ENCODE data around the gene UBAP2.

Gene UBAP2

DNA sequence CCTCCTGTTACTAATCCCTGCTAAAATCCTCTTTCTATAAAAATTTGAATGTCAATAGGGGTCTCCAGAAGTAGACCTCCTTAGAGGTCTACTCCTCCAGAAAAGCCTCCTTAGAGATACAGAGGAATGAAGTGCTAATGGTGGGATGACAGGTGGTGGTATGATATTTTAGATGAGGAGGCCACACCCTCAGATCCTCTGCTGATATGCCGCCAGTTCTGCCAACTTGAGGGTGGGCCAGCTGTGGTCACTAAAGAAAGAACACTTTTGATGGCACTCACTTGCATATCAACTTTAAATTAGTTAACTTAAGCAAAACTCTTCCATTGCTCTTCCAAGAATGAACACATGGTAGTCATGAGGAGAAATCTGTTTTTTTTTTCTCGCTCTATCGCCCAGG is 16.9 kb upstream of the UBAP2 start:
- Histone ChIP-seq H3K27ac (no peak overlapping the region), H3K9me3 (no peaks in the 10 kb centered on the region), H3K36me3 (no peaks in the 10 kb centered on the region), H3K27me3 (no peaks in the 10 kb centered on the region), H3K4me3 (ENCODE audit: low read depth in 1 of 2, low read length in 1 of 2) (no peak overlapping the region), H3K4me1 (ENCODE audit: control insufficient read depth in 1 of 2, insufficient read depth in 1 of 2, low read depth in 1 of 2, low read length in 1 of 2) (no peaks in the 10 kb centered on the region)
- TF ChIP-seq, protein P1, sequence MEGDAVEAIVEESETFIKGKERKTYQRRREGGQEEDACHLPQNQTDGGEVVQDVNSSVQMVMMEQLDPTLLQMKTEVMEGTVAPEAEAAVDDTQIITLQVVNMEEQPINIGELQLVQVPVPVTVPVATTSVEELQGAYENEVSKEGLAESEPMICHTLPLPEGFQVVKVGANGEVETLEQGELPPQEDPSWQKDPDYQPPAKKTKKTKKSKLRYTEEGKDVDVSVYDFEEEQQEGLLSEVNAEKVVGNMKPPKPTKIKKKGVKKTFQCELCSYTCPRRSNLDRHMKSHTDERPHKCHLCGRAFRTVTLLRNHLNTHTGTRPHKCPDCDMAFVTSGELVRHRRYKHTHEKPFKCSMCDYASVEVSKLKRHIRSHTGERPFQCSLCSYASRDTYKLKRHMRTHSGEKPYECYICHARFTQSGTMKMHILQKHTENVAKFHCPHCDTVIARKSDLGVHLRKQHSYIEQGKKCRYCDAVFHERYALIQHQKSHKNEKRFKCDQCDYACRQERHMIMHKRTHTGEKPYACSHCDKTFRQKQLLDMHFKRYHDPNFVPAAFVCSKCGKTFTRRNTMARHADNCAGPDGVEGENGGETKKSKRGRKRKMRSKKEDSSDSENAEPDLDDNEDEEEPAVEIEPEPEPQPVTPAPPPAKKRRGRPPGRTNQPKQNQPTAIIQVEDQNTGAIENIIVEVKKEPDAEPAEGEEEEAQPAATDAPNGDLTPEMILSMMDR (IDR thresholded peaks at IDR 0.05) = no peak

DNA sequence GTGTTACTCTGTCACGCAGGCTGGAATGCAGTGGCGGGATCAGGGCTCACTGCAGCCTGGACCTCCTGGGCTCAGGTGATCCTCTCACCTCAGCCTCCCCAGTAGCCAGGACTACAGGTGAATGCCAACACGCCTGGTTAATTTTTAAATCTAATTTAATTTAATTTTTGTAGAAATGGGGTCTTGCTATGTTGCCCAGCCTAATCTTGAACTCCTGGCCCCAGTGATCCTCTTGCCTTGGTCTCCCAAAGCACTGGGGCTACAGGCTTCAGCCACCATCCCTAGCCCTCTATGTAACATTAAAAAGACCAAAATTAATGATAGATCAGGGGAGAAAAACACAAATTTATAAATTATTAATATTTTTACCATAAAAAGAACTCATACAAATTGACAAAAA is 11.3 kb upstream of the UBAP2 start:
- no peak overlapping the region for H3K27ac ChIP-seq
- no peaks in the 10 kb centered on the region for H3K36me3 ChIP-seq
- H3K4me3 ChIP-seq (ENCODE audit: low read depth in 1 of 2, low read length in 1 of 2) = no peak overlapping the region
- TF ChIP-seq, protein P1 (IDR thresholded peaks at IDR 0.05) = no peak
- H3K27me3 ChIP-seq = no peaks in the 10 kb centered on the region
- H3K9me3 ChIP-seq = no peaks in the 10 kb centered on the region
- no peaks in the 10 kb centered on the region for H3K4me1 ChIP-seq (ENCODE audit: control insufficient read depth in 1 of 2, insufficient read depth in 1 of 2, low read depth in 1 of 2, low read length in 1 of 2)

DNA sequence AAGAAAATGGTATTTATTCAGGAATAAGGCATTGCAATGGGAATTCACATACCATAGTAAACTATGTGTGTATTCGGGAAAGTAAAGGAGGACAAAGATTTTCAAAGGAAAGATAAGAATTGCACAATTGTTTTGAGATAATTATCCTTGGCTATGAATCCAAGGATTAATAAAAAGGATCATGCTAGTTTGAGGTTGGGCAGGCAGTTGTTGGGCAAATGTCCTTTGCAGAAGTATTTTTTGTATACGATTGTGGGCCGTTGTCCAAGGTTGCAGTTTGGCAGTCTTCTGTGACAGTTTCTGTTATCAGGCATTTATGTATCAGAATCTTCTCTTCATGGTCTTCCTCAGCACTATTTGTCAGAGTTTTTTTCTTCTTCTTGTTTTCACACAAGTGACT is 10.6 kb upstream of the UBAP2 start:
- H3K27ac ChIP-seq = no peak overlapping the region
- no peak overlapping the region for H3K4me3 ChIP-seq (ENCODE audit: low read depth in 1 of 2, low read length in 1 of 2)
- H3K4me1 ChIP-seq (ENCODE audit: control insufficient read depth in 1 of 2, insufficient read depth in 1 of 2, low read depth in 1 of 2, low read length in 1 of 2) = no peaks in the 10 kb centered on the region
- no peaks in the 10 kb centered on the region for H3K36me3 ChIP-seq
- TF ChIP-seq, protein P1 (IDR thresholded peaks at IDR 0.05) = no peak
- no peaks in the 10 kb centered on the region for H3K27me3 ChIP-seq
- no peaks in the 10 kb centered on the region for H3K9me3 ChIP-seq

DNA sequence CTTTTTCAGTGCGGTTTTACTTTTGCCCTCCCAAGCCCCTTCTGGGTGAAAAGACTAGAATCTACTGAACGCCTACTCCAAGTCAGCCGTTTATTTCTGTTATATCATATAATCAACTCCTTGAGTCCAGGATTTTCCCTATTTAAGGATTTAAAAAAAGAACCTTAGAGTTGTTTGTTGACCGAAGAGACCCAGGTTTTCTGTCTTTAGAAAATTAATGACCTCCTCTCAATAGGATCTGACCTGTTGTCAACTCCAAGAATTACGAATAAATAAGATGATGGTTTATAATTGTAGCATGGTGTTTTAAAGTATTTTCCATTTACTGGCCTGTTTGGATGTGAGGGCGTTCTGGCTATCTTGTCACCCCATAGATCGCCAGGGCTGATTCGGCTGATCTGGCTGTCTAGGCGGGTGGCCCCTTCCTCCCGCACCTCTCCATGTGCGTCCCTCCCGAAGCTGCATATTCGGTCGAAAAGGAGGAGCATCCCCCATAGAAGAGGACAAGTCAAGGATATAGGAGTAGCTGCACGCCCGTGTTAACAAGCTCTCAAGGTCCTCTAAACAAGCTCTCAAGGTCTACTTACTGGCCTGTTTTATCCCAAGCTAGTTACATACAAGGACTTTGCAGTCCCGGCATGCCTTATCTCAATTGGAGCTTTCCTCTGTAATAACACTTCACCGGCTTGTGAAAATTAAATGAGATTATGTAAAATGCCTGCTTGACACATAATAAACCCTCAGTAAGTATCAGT is 1.1 kb upstream of the UBAP2 start:
- Histone ChIP-seq H3K9me3 (no peaks in the 10 kb centered on the region), H3K4me3 (ENCODE audit: low read depth in 1 of 2, low read length in 1 of 2) (peak overlapping the region; percentile 100), H3K27ac (peak overlapping the region; percentile 89), H3K27me3 (no peaks in the 10 kb centered on the region), H3K4me1 (ENCODE audit: control insufficient read depth in 1 of 2, insufficient read depth in 1 of 2, low read depth in 1 of 2, low read length in 1 of 2) (peaks cover 26% of the 10 kb centered on the region in 2 experiments), H3K36me3 (no peaks in the 10 kb centered on the region)
- TF ChIP-seq, protein P1 (IDR thresholded peaks at IDR 0.05) = no peak

DNA sequence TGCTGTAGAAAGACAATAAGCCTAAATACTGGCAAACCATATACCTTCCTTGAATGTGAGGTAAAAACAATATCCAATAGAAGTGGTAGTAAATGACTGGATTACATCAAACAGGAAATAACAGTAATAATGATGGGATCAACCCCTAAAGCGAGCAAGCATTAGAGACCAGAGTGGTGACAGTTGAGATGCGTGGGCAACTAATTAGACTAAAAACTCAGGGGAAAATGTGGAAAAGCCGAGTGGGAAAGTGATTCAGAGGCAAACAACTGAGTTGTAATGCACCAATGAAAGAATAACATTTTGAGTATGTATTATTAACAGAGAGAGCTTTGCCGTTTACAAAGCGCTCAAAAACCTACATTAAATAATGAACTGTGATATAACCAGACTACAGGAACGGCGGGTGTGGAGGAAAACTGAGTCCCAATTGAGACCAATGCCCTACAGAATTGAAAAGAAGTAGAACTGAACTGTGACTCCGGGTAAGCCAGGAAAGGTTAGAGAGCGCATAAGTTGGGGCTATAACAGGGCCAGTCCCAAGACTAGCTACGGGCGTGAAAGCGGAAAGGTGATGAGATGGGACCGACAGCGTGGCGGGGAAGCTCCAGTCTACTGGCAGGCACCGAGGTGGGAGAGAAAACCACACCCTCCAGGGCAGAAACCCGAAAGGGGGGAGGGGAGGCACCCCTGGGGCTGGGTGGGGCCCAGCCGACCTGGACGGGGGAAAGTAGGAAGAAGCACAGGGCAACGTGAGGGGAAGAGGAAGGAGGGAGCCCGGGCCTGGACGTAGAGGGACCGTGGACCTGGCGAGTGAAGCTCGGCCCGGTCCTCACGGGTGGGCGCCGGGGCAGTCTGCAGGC is 592 bp downstream of the UBAP2 start:
- Histone ChIP-seq H3K4me1 (ENCODE audit: control insufficient read depth in 1 of 2, insufficient read depth in 1 of 2, low read depth in 1 of 2, low read length in 1 of 2) (peaks cover 26% of the 10 kb centered on the region in 2 experiments), H3K27me3 (no peaks in the 10 kb centered on the region), H3K4me3 (ENCODE audit: low read depth in 1 of 2, low read length in 1 of 2) (peak overlapping the region; percentile 100), H3K27ac (peak overlapping the region; percentile 89), H3K36me3 (no peaks in the 10 kb centered on the region), H3K9me3 (no peaks in the 10 kb centered on the region)
- TF ChIP-seq, protein P1 (IDR thresholded peaks at IDR 0.05) = no peak

Data from neutrophil (primary cell).